Measurements from ENCODE around the gene NRCAM. TPM values are rescaled to one million over a fixed set of nuclear protein-coding genes. Genes with fewer than 3 reads are reported as not detected.

NRCAM gene
- polyA plus RNA-seq, 3 donors from 2014 or later = not detected

DNA sequence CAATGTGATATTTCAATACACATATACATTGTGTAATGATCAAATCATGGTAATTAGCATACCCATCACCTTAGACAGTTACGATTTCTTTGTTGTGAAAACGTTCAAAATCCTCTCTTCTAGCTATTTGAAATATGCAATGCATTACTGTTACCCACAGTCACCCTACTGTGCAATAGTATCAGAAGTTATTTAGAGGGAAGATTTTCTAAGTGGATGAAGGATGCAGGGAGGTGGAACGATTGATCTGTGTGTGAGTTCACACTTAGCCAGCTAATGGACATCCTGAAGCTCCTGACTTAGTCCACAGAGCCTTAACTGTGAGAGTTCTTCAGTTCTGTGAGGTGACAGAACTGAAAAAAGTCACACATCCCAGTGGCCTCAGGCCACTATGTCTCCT is 228.9 kb downstream of the NRCAM start:
- peaks cover 2 to 6% (median 3%) of the 10 kb centered on the region in 3 donors for H3K27me3 Mint-ChIP-seq (ENCODE audit: low read depth in 3 of 3)
- peaks cover 0 to 2% (median 0%) of the 10 kb centered on the region in 6 donors for H3K9me3 Mint-ChIP-seq
- H3K4me1 Mint-ChIP-seq = no peaks in the 10 kb centered on the region
- DNase-seq = no peak
- no peak overlapping the region for H3K27ac Mint-ChIP-seq
- H3K4me3 Mint-ChIP-seq = no peak overlapping the region
- no peaks in the 10 kb centered on the region for H3K36me3 Mint-ChIP-seq

DNA sequence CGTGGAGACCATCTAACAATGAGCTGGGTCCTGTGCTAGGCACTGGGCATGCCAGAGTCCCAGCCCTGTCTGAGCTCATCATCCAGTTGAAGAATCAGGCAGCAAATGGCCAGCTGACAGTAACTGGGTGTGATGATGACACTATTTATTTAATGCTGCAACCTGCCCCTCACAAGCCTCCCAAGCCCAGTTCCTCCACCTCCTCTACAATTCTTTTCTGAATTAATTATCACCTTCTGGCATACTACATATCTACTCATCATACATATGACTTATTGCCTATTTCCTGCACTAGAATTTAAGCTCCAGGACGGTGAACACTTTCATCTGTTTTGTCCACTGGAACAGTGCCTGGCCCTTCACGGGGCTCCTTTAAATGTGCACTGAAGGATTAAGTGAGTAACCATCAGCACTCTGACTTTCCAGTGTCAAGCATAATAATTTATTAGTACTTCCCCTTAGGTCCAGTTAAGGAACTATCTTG is 229.4 kb downstream of the NRCAM start:
- Mint-ChIP-seq H3K27ac (no peak overlapping the region), H3K36me3 (no peaks in the 10 kb centered on the region), H3K4me3 (no peak overlapping the region), H3K27me3 (ENCODE audit: low read depth in 3 of 3) (peaks cover 2 to 6% (median 3%) of the 10 kb centered on the region in 3 donors), H3K4me1 (no peaks in the 10 kb centered on the region), H3K9me3 (peaks cover 0 to 2% (median 0%) of the 10 kb centered on the region in 6 donors)
- DNase-seq = no peak

DNA sequence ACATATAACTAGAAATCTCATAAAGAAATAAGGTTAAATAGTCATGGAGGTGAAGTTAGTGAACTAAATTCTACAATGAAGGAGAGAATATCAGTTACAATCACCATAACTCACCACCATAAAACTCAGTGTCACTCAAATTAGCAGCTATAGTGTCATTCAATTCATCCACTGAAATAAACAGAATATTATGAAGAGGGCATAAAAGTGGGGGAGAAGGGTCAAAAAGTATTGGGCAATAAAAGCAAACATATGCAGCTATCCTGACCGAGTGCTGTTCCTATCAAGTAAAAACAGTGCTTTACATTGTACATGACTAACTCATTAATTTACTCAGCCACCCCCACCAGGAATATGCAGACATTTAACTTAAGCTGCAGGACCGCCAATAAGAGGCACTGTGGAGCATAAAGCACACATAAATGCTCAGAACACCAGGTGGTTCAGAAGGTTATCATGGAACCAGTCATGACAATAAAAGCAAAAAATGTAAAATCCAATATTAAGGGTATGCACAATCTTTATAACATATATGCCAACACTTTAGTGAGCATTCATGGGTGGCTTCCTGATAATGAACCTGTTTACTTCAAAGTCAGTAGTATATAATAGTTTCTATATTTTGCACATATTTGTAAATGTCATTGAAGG is 230.6 kb downstream of the NRCAM start:
- H3K9me3 Mint-ChIP-seq = peaks cover 0 to 2% (median 0%) of the 10 kb centered on the region in 6 donors
- H3K4me3 Mint-ChIP-seq = no peak overlapping the region
- H3K36me3 Mint-ChIP-seq = no peaks in the 10 kb centered on the region
- peaks cover 2 to 6% (median 3%) of the 10 kb centered on the region in 3 donors for H3K27me3 Mint-ChIP-seq (ENCODE audit: low read depth in 3 of 3)
- no peaks in the 10 kb centered on the region for H3K4me1 Mint-ChIP-seq
- DNase-seq = no peak
- no peak overlapping the region for H3K27ac Mint-ChIP-seq

DNA sequence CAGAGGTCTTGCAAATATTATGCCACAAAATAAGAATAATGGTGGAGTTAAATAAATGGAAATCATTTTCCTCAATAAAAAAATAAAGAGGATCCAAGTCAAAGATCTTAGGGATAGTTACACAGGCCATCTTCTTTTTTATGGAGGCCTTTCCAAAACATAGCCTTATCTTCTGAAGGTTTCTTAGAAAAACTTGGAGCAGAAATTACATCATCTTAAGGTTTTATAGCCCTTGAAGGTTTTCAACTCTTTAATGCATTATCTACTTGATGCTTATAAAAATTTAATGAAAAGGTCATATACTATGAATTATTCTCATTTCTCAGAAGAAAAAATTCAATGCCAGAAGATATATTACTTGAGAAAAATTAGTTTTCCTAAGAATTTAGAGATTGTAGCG is 231.8 kb downstream of the NRCAM start:
- Mint-ChIP-seq H3K27ac (no peak overlapping the region), H3K36me3 (no peaks in the 10 kb centered on the region), H3K4me1 (no peaks in the 10 kb centered on the region), H3K9me3 (peaks cover 0 to 2% (median 0%) of the 10 kb centered on the region in 6 donors), H3K27me3 (ENCODE audit: low read depth in 3 of 3) (peaks cover 0 to 6% (median 5%) of the 10 kb centered on the region in 3 donors), H3K4me3 (no peak overlapping the region)
- DNase-seq = no peak

DNA sequence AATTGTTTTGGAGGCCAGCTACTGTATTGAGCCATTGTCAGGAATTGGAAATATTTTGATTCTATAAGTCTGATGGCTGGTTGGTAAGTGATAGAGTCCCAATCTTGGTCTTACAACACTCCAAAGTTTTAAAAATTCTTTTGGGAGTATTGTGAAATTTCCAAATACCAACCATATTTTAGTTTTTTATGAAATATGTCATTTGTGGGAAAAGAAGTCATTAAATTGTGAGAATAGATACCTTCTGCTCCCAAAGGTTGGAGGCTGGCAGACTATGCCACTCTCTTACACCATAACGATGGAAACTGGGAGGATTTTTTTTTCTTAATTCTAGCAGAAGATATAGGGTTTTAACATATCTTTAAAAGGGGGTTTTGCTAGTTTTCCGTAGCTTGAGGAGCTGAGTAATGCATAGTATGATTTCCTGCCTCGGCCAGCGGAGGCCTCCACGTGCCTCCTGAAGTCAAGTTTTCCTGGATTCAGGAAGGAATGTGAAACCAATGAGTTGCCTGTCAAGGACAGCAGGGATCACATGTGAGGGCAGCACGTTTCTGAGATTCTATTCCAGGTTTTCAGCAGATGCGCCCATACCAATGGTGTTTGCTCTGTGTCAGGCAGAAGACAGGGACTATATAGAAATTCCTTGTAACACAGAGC is 233.9 kb downstream of the NRCAM start:
- peaks cover 0 to 4% (median 3%) of the 10 kb centered on the region in 3 donors for H3K27me3 Mint-ChIP-seq (ENCODE audit: low read depth in 3 of 3)
- no peak overlapping the region for H3K27ac Mint-ChIP-seq
- H3K36me3 Mint-ChIP-seq = no peaks in the 10 kb centered on the region
- H3K9me3 Mint-ChIP-seq = peaks cover 0 to 2% (median 0%) of the 10 kb centered on the region in 6 donors
- no peak overlapping the region for H3K4me3 Mint-ChIP-seq
- no peaks in the 10 kb centered on the region for H3K4me1 Mint-ChIP-seq
- DNase-seq = no peak

DNA sequence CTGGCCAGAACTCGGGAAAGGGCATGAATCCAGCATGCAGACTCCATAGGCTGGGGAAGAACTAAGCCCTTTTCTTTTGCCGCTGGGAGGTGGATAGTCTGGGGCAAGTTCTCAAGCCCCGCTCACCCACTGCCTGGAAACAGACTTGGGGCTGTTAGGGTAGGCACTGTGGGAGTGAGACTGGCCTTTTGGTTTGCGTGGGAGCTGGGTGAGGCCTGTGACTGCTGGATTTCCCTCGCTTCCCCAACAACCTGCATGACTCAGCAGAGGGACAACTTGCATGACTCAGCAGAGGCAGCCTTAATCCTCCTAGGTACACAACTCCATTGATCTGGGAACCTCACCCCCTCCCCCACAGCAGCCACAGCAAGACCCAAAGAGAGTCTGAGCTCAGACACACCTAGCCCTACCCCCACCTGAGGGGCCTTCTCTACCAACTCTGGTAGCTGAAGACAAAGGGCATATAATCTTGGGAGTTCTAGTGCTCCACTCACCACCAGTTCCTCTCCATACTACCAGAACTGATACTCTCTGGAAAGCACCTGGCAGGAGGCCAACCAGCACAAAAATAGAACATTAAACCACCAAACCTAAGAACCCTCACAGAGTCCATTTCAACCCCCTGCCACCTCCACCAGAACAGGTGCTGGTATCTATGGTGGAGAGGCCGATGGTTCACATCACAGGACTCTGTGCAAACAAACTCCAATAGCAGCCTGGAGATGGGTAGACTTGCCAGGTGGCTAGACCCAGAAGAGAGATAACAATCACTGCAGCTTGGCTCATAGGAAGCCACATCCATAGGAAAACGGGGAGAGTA is 244.6 kb downstream of the NRCAM start:
- Mint-ChIP-seq H3K4me1 (no peaks in the 10 kb centered on the region), H3K27ac (no peak overlapping the region), H3K4me3 (no peak overlapping the region), H3K27me3 (ENCODE audit: low read depth in 3 of 3) (peaks cover 2 to 6% (median 2%) of the 10 kb centered on the region in 3 donors), H3K9me3 (peaks cover 0 to 5% (median 1%) of the 10 kb centered on the region in 6 donors), H3K36me3 (no peaks in the 10 kb centered on the region)
- DNase-seq = no peak

DNA sequence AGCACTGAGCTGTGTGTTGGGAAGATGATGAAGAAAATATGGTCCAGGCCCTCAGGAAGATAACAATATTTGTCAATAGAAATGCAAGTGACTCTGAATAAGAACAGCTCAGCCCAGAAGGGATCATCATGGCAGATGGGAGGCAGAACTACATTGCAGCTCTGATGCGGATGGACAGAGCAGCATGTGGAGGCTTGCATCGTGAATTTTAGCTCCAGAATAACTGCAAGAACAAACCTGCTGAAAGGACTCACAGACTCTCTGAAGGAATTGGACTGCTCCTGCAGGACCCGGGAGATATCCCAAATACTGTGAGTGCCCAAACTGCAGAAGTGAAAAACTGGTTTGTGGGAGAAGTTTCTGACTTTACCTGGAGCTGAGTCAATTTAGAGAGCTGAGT is 245.4 kb downstream of the NRCAM start:
- no peak overlapping the region for H3K4me3 Mint-ChIP-seq
- H3K27me3 Mint-ChIP-seq (ENCODE audit: low read depth in 3 of 3) = peaks cover 2 to 6% (median 2%) of the 10 kb centered on the region in 3 donors
- H3K36me3 Mint-ChIP-seq = no peaks in the 10 kb centered on the region
- H3K27ac Mint-ChIP-seq = no peak overlapping the region
- H3K4me1 Mint-ChIP-seq = no peaks in the 10 kb centered on the region
- peaks cover 0 to 5% (median 1%) of the 10 kb centered on the region in 6 donors for H3K9me3 Mint-ChIP-seq
- no peak for DNase-seq

DNA sequence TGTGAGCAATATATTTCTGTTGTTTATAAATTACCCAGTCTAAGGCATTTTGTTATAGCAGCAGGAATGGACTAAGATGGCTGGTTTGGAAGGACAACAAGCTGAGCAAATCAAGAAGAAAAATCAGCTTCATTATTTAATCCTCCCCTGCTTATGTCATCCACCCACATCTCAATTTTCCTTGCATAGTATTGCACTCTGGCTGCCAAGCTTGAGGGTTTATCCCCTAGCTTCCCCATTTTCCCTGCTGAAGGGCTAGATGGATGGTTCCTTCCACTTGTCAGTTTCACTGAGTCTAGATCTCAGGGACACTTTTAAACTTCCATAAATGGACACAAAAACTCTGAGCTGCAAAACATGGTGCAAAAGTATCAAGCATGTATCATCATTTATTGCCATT is 250.9 kb downstream of the NRCAM start:
- Mint-ChIP-seq H3K36me3 (no peaks in the 10 kb centered on the region), H3K4me3 (no peak overlapping the region), H3K27ac (no peak overlapping the region), H3K27me3 (ENCODE audit: low read depth in 3 of 3) (peaks cover 0 to 3% (median 0%) of the 10 kb centered on the region in 3 donors), H3K9me3 (peaks cover 0 to 2% (median 0%) of the 10 kb centered on the region in 6 donors), H3K4me1 (no peaks in the 10 kb centered on the region)
- no peak for DNase-seq

DNA sequence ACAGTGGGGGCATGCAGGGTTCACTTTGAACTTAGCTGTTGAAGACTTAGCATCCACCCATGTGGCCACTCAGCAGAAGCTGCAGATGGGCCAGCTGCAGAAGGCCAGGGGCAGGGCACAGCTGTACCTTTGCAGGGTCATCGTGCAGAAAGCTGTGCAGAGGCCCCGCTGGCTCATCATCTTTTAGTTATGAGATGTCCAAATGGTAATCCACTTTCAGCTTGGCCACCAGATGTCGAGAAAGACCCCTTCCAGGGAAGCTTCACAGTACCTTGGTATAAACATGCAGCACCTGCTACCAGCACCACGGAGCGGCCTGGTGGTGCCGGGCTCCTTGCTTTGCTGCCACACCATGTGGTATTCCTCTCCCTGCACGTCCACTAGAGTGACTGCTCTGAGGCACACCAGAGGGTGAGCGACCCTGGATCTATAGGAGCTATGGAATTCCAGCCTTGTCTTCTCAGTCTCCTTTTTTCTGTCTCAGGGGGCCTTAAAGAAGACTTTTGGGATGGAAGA is 251.9 kb downstream of the NRCAM start:
- Mint-ChIP-seq H3K9me3 (peaks cover 0 to 2% (median 0%) of the 10 kb centered on the region in 6 donors), H3K27me3 (ENCODE audit: low read depth in 3 of 3) (peaks cover 0 to 3% (median 0%) of the 10 kb centered on the region in 3 donors), H3K4me1 (no peaks in the 10 kb centered on the region), H3K36me3 (no peaks in the 10 kb centered on the region), H3K27ac (no peak overlapping the region), H3K4me3 (no peak overlapping the region)
- DNase-seq = no peak

DNA sequence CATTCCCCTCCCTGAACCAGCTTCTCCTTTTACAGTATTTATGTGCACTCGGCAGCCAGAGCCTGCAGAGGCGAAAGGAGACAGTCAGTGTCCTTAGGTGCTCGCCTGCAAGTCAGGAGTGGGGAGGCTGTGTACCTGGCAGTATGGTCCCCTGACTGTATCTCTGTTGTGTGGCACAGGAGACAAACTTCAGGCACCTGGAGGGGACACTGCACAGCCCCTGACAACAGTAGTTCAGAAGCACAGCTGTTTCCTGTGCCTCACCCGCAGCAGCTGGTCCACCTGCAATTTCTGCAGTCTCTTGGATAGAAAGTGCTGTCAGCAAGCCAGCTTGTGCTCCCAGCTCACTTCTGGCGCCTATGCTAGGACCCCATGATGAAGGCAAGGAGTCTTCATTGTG is 252.7 kb downstream of the NRCAM start:
- DNase-seq = no peak
- Mint-ChIP-seq H3K36me3 (no peaks in the 10 kb centered on the region), H3K27ac (no peak overlapping the region), H3K9me3 (peaks cover 0 to under 1% (median 0%) of the 10 kb centered on the region in 6 donors), H3K4me3 (no peak overlapping the region), H3K27me3 (ENCODE audit: low read depth in 3 of 3) (peaks cover 0 to 1% (median 0%) of the 10 kb centered on the region in 3 donors), H3K4me1 (no peaks in the 10 kb centered on the region)

DNA sequence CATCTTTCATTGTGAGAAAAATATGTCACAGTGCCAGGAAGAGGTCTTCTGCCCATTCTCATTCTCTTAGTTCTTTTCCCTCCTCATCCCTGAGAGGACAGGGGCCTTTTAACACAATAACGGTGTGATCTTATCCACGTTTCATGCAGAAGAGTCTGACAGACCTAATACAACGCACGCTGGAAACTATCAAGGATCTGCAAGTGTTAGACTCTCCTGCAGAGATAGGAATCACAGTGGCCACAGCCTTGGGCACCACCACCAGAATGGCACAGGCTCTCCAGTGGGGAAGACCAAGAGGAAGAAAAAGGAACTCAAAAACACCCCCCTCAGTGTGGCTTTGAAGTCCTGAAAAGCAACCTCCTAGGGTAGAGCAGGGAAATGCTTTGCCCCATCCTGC is 253.5 kb downstream of the NRCAM start:
- H3K27me3 Mint-ChIP-seq (ENCODE audit: low read depth in 3 of 3) = peaks cover 0 to 1% (median 0%) of the 10 kb centered on the region in 3 donors
- H3K36me3 Mint-ChIP-seq = no peaks in the 10 kb centered on the region
- H3K4me3 Mint-ChIP-seq = no peak overlapping the region
- no peak for DNase-seq
- H3K9me3 Mint-ChIP-seq = no peaks in the 10 kb centered on the region
- H3K27ac Mint-ChIP-seq = no peak overlapping the region
- H3K4me1 Mint-ChIP-seq = no peaks in the 10 kb centered on the region

DNA sequence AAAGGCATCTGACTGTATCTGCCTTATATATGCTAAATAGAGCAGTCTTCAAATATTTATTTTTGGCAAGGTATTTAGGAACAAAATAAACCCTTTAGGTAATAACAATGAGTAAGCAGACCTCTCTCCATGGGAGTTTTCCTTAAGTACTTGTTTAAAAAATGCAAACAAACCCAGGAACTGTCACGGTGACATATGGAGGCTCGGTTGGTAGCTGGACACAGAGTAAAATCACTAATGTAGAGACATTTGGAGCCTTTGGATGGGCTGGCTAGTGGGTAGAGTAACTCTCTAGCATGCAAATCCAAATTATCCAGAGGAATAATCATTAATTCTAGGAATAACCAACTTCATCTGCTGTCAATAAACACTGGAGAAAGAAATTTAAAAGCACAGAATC is 254.5 kb downstream of the NRCAM start:
- Mint-ChIP-seq H3K36me3 (no peaks in the 10 kb centered on the region), H3K9me3 (no peaks in the 10 kb centered on the region), H3K27me3 (ENCODE audit: low read depth in 3 of 3) (peaks cover 0 to 1% (median 0%) of the 10 kb centered on the region in 3 donors), H3K4me3 (no peak overlapping the region), H3K27ac (no peak overlapping the region), H3K4me1 (no peaks in the 10 kb centered on the region)
- DNase-seq = no peak

DNA sequence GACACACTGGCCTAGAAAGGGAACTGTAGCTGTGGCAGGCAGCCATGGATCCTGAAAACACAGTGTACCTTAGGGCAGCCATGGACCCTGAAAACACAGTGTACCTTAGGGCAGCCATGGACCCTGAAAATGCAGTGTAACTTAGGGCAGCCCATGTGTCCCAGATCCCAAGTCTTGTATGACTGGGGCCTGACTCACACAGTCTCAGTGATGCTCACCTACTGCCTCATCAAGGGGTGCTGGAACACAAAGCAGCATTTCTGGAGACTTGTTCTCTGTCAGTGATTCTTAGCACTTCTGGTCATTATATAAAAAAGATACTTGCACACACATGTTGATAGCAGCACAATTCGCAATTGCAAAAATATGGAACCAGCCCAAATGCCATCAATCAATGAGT is 255.9 kb downstream of the NRCAM start:
- H3K36me3 Mint-ChIP-seq = no peaks in the 10 kb centered on the region
- no peaks in the 10 kb centered on the region for H3K27me3 Mint-ChIP-seq (ENCODE audit: low read depth in 3 of 3)
- H3K4me1 Mint-ChIP-seq = no peaks in the 10 kb centered on the region
- no peaks in the 10 kb centered on the region for H3K9me3 Mint-ChIP-seq
- H3K4me3 Mint-ChIP-seq = no peak overlapping the region
- no peak for DNase-seq
- no peak overlapping the region for H3K27ac Mint-ChIP-seq
